Skin epidermis (tissue), 12 donors: ENCODE data around the gene CCDC90B.
"Not testable (repeated sequence)": the region's sequence is repeated elsewhere in the genome, so short reads cannot be mapped to it uniquely, and the experiment has no call there.

Experiments
- H3K27ac ChIP-seq, 21 experiments: fragments of 200-600 bp; sonication (generic) in 11 of 21; one replicate each; pipeline ENCODE4 v1.5.0; 2020; ENCODE audit warnings: mild to moderate bottlenecking in 3 of 21, inconsistent platforms in 2 of 21, moderate library complexity in 2 of 21
- H3K4me3 ChIP-seq, 7 experiments: fragments of 200-600 bp; sonication (generic) in 2 of 7; one replicate each; pipeline ENCODE4 v1.5.0; 2020; ENCODE audit warnings: inconsistent platforms in 2 of 7, mild to moderate bottlenecking in 2 of 7, moderate library complexity in 1 of 7

Gene CCDC90B

DNA sequence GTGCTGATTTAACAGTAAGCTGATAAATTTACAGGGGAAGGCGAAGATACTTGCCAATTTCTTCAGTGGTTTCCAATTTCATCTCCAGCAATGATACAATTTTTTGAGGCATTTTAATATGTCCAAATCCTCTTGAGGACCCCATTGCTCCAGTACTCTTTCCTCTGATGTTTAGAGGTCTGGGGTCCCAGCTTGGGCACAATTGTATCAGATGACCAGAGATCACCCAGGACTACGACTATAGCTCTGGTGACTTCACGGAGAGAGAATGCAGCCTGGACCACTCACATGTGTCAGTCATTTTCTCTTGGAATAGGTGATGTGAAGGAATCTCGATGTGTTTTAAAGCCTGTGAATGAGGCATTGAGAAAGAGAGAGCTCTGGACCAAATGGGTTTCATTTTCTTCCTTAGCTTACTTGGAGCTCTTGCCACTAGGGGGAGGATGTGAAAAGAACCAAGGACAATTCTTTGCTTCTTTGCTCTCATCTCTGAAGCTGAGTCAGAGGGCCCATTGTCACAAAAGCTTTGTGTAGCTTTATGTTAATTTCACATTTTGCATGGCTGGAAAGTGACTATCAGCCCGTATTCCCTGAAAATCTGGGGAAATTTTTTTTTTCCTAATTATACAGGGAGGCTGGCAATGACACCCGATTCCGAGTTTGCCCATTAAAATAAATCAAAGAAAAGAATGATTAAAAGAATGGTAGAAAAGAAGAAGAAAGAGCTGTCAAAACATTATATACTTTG is 6.7 kb upstream of the CCDC90B start:
- Histone ChIP-seq H3K4me3 (no peak overlapping the region), H3K27ac (no peak overlapping the region)

DNA sequence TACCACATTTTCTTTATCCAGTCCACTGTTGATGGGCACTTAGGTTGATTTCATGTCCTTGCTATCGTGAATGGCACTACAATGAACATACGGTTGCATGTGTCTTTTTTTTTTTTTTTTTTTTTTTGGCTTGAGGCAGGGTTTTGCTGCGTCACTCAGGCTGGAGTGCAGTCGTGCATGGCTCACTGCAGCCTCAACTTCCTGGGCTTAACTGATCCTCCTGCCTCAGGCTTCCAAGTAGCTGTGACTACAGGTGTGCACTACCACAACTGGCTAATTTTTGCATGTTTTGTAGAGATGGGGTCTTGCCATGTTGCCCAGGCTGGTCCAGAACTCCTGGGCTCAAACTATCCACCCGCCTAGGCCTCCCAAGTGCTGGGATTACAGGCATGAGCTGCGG is 1.5 kb upstream of the CCDC90B start:
- Histone ChIP-seq H3K4me3 (no peak overlapping the region), H3K27ac (no peak overlapping the region)

DNA sequence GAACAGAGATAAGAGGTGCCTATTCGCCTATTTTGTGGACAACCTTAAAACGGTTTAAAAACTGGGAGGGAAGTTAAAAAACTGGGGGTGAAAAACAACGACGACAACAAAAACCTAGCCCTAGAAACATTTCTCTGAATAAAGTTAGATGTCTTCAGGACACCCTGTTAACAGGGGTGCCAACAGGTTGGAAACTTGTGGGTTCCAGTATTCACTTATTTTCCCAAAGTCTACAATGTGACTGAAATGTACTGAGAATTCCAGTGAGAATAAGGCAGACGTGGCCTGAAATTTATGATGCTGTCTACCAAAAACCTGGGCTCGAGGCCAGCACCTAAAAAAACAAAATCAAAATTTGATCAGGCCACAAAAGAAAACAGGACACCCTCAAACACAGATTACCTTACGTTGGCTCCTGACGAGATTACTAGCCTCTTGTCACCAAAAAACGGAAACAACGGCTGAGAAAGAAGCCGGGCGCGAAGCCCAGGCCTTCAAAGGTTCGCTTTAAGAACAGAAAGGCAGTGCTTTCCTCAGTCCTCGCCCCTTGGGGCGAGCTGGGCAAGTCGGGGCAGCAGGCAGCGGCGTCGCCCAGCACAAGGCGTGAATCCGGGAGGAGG is 906 bp downstream of the CCDC90B start:
- Histone ChIP-seq H3K27ac (peak overlapping the region; percentile 78 to 99 (median 95)), H3K4me3 (peak overlapping the region; percentile 61 to 84 (median 71))

DNA sequence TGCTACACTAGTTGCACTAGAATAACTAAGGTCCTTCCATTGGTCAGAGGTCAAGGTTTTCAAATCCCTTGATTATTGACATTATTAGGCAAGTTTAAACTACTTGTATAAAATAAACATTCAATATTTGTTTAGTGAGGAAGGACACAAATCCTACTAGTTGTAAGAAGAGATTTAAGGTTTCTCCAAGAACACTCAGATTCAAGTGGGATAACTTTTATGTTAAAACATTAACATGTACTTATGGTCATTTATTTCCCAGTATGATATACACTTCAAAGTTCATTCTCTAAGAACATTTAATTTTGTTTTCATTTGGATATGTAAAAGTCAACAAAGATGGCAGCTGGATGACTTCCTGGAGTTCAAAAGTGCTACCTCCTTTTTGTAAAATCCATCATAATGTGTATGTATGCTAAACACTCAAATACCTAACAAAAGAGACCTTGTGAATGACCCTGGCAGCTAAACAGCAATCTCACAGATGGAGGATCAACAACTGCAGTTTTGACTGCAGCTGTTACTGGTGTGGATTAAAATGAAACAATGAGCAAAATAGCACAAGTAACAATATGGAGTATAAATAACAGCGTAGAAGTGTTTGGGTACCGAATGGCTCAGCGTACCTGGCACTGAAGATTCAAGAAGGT is 1.5 kb downstream of the CCDC90B start:
- H3K27ac ChIP-seq = peak overlapping the region in 19 of 21 experiments; percentile 86 to 99 (median 96)
- peak overlapping the region; percentile 61 to 84 (median 71) for H3K4me3 ChIP-seq

DNA sequence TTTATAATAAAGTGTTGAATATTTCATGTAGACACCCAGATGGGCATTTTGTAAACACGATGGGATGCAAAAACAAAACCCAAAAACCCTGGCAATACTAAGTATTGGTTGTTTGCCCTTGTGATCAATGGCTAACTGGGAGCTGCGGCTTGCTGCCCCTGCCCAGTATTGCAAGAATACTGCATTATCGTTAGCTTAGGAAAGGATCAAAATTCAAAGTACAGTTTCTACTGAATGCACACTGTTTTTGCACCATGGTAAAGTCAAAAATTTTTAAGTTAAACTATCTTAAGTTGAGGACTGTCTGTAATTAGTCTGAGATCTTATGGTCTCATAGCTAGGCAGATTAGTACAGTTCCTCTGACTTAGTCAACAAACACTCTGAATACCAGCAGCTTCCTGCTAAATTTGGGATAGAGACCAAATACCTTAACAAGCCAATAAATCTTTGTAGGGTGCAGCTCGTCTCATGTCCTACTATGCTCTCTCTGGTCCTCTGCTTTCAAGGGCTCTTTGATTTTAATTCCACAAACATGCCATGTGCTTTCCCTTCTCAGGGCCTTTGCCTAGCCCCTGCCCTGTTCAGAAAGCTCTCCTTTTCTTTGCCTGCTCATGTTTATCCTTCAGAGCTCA is 4.0 kb downstream of the CCDC90B start:
- H3K27ac ChIP-seq = no peak overlapping the region

DNA sequence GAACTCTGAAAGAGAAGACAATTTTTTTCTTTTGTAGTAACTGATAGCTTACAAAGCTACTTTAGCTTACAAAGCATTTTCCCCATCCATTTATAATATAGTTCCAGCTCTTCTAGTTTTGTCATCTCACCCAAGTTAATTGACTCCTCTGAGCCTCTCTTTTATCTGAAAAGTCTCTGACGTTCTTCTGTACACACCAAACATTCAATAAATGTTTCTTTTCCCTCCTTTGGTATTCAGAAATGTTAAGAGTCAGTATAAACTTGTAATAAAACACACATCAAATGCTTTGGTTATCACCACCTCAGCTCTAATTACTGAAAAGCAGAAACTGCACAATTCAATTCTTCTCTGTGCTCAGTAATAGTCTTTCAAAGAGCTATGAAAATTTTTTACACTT is 5.9 kb downstream of the CCDC90B start:
- Histone ChIP-seq H3K27ac (no peak overlapping the region), H3K4me3 (no peak overlapping the region)

More for the DNA sequence above, 4.0 kb downstream of the CCDC90B start:
- no peak overlapping the region for H3K4me3 ChIP-seq

DNA sequence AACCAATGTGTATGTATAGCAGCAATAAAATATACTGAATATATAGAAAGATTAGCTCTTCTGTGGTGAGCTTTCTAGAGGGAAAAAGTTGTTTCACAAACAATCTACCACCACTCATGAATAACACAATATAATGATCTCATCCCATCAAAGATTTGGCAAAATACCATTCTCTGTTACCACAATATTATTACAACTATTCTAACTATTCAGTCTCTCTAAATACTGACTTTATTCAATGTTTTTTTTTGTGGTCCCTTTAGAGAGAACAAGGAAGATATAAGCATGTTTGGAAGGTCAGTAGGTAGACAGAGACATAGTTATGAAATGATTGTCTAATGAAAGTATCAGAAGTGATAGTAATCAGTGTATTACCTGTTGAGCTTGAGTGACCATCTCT is 7.8 kb downstream of the CCDC90B start:
- H3K27ac ChIP-seq = no peak overlapping the region
- no peak overlapping the region for H3K4me3 ChIP-seq

DNA sequence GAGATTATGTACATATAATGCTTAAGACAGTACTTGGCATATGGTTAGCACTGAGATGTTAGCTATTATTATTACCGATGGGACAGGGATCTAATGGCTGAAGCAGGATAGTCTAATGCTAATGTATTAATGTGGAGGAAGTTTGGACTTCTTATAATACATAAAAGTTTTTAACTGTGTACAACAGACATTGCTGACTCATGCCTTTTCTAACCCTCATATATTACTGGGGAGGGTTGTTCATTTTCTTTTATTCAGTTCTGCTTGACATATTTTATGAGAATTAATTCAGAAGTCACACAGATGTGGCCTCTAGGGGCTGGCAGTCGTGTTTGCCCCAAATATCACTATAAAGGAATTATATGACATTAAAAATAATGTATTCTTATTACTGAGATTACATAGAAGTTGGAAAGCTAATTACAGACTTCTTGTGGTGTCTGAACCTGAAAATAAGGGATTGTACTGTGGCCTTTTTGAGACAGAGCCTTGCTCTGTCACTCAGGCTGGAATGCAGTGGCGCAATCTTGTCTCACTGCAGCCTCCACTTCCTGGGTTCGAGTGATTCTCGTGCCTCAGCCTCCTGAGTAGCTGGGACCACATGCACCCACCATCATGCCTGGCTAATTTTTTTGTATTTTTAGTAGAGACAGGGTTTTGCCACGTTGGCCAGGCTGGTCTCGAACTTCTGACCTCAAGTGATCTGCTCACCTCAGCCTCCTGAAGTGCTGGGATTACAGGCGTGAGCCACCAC is 10.1 kb downstream of the CCDC90B start:
- no peak overlapping the region for H3K4me3 ChIP-seq
- H3K27ac ChIP-seq = no peak overlapping the region

DNA sequence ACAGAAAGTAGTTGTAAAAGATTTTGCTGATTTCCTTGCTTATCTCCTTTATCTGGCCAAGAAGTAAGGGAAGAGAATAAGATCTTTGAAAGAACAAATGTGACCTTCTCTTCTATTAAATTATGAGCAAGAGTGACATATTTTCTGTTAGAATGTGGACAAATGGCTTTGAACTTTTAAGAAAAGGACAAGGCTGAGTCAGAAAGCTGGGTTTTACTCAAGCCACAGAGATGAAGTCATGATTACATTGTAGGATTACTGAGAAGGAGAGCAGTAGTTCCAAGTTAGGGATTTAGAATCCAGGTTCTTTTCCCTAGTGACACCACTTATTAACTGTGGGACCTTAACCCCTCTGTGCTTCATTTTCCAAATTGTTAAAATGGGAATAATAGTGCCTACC is 13.5 kb downstream of the CCDC90B start:
- Histone ChIP-seq H3K4me3 (no peak overlapping the region), H3K27ac (no peak overlapping the region)

DNA sequence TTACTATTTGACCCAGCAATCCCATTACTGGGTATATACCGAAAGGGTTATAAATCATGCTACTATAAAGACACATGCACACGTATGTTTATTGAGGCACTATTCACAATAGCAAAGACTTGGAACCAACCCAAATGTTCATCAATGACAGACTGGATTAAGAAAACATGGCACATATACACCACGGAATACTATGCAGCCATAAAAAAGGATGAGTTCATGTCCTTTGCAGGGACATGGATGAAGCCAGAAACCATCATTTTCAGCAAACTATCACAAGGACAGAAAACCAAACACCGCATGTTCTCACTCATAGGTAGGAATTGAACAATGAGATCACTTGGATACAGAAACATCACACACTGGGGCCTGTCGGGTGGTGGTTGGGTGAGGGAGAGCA is 14.4 kb downstream of the CCDC90B start:
- not testable (repeated sequence) for H3K27ac ChIP-seq, H3K4me3 ChIP-seq

DNA sequence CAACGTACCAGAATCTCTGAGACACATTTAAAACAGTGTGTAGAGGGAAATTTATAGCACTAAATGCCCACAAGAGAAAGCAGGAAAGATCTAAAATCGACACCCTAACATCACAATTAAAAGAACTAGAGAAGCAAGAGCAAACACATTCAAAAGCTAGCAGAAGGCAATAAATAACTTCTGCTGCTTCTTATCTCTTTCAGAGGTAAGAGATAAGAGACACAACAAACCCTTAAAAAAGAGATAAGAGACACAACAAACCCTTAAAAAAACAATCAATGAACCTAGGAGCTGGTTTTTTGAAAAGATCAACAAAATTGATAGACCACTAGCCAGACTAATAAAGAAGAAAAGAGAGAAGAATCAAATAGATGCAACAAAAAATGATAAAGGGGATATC is 17.1 kb downstream of the CCDC90B start:
- not testable (repeated sequence) for H3K27ac ChIP-seq, H3K4me3 ChIP-seq

DNA sequence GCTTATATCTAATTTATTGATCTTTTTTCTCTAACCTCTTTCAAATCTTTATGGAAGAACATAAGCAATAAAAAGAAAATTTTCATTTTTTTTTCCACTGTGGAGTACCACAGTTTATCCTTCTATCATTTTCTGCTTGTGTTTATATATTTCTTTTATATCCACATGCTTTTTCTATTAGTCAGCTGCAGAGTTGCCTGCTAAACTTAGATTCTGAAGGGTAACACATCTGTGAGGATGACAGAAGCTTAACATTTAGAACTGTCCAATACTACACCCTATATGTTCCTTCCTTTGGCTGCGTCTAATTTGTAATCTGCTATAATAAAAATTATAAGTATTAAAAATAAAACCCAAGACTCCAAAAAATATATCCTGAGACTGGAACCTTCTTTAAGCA is 20.8 kb downstream of the CCDC90B start:
- Histone ChIP-seq H3K4me3 (no peak overlapping the region), H3K27ac (no peak overlapping the region)

DNA sequence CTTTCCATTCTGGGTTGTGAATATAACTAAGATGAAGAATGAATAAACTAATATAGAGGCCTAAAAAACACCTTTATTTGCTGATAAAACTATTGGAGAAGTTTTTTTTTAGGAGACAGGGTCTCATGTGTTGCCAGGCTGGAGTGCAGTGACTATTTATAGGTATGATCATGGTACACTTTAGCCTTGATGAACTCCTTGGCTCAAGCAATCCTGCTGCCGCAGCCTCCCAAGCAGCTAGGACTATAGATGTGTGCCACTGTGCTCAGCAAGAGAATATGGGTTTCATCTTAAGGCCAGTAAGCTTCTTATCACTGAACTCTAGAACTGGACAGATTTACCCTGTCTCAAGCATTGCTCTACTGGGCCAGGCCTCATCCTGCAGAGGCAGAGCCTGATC is 26.6 kb downstream of the CCDC90B start:
- Histone ChIP-seq H3K4me3 (no peak overlapping the region), H3K27ac (no peak overlapping the region)

DNA sequence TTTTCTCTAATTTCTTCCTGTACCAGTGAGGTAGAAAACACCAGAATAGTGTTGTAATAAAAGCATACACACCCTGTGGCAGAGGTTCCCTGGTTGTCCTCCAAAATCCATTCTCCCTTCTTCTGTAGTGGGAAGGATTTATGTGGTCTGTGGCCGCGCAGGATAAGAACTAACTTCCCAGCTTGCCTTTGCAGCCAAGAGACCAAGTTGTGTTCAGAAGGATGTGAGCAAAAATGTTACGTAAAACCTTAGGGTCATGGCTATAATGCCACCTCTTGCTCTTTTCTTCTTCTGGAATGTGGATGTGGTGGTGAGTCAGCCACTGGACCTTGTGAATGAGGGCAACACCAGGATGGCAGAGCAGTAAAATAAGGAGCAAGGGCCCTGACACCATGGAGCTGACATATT is 28.4 kb downstream of the CCDC90B start:
- H3K27ac ChIP-seq = no peak overlapping the region
- H3K4me3 ChIP-seq = no peak overlapping the region

DNA sequence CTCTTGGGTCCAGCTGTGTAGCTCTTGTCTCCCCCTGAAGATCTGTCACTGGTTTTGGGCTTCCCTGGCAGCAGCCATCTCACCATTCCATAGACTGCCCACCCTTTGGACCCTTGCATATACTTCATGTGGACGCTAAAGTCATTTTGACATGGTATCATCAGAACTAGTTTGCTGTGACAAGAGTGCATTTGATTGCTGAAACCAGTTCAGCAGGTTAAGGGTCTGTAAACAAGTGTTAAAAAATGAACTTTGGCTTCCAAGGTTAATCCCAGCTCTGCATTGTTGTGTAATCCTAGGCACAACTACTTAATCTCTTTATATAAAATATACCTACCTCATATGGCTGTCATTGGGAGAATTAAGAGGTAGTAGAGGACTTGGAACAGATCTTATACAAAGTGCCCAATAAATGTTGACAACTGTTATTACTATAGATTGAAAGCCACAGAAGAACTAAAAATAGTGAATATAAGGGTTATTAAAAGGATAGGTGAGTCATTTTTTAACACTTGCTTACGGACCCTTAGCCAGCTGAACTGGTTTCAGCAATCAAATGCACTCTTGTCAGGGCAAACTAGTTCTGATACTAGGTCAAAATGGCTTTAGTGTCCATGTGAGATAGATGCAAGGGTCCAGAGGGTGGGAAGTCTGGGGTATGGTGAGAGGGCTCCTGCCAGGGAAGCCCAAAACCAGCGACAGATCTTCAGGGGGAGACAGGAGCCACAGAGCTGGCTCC is 29.4 kb downstream of the CCDC90B start:
- H3K4me3 ChIP-seq = no peak overlapping the region

DNA sequence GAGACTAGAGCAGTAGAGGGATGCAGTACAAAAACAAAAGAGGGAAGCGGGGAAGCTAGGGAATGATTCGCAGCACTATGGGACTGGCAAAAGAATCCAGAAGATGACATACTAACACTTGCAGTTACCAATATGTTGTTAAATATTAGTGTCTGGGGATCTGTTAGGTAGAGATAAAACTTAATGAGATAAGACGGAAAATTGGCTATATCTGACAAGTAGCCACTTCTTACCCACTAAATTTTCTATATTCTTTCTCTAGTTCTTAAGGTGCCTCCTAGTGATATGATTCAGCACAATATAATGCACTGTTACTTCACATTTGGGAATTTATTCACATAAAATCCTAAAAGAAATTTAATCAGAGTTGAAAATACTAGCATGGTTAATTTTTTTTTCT is 30.8 kb downstream of the CCDC90B start:
- Histone ChIP-seq H3K4me3 (no peak overlapping the region), H3K27ac (no peak overlapping the region)

More for the DNA sequence above, 29.4 kb downstream of the CCDC90B start:
- no peak overlapping the region for H3K27ac ChIP-seq

DNA sequence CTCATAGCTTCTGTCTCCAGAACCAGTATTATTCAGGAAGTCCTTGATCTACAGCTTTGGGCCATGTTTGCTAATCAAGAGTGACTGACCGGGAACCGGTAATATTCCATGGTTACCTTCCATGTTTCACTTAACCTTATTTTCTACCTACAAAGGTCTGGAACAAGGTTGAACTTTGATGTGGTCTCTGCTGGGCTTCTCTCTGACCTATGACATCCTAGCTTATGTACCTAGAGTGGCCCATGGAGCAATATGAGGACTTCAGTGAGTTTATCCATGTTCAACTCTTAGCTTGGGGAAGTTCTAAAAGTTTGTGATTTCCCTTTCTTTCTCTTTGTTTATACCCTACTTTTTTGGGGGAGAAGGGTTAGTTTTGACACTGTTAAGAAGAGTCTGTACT is 33.2 kb downstream of the CCDC90B start:
- H3K4me3 ChIP-seq = no peak overlapping the region
- H3K27ac ChIP-seq = no peak overlapping the region

DNA sequence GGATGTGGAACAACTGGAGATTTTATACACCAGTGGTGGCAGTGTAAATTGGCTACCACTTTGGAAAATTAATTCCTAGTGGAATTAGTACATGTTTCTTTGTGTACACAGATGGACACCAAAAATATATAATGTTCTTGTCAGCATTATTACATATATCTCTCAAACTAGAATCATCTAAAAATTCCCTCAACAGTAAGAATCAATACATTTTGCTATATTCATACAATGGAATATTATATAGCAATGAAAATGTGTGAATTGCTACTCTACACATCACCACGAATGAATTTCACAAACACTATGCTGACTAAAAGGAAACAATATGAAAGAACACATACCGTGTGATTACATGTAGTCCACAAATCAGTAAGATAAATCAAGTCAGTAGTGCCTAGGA is 33.9 kb downstream of the CCDC90B start:
- H3K4me3 ChIP-seq = no peak overlapping the region
- no peak overlapping the region for H3K27ac ChIP-seq

DNA sequence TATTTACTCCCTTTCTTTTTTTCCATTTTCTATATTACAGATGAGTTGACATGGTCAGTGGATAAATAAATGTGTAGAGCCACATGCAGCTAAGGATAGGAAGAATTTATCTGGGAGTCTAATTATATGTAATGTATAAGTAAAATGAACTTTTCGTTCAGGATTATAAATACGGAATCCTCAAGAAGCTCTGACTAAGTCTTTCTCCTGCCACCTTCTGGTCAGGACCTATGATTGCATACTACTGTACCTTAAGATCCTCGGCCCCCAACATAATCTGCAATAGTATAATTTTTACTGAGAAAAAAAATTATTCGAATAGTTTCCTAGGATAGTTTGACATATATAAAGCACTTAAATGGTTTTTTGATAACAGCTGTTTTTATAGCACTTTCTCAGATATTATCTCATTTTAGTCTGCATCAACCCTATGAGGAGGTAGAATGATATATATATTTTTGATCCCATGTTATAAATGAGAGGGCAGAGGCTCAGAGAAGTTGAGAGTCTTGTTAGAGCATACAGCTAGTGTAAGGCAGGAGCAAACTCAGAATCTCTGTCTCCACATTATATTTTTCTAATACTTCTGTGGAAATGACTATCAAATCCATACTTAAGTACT is 36.1 kb downstream of the CCDC90B start:
- Histone ChIP-seq H3K4me3 (no peak overlapping the region), H3K27ac (no peak overlapping the region)
